Activated CD4-positive, alpha-beta T cell treated with anti-CD3 and anti-CD28 coated beads, Interleukin-2, amount 50 U/mL, for 48 hours (primary cell): ENCODE data around the gene SPIB.

Experiments
- DNase-seq, 2 experiments: peaks; one replicate each; pipeline ENCODE4 v3.0.0-alpha.2; 2020

The SPIB gene

DNA sequence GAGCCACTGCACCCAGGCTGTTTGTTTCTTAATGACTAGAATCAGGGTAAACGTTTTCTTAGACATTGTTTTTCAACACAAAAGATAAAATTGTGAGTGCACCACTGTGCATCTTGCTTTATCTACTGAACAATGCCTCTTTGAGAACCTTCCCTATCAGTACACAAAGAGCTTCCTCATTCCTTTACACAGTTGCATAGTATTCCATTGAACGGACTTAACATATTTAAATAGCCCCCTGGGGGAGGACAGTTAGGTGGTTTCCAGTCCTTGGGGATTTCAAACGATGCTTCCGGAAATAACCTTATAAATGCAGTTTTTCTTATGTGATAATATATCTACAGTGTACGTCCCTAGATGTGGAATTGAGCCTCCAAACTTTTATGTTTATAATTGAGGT, 26.0 kb upstream of the SPIB start:
- DNase-seq = no peak

DNA sequence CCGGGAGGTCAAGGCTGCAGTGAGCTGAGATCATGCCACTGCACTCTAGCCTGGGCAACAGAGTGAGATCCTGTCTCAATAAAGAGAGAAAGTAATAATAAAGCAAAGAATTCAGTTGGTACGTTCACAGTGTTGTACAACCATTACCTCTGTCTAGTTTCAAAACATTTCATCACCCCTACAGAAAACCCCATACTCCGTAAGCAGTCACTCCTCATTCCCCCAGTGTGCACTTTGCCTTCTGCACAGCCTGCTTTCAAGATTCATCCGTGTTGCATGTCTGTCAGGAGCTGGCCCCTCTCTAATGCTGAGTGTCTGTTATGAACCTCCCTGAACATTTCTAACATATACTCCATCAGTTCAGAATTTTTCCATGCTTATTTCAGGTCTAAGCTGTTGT, 25.1 kb upstream of the SPIB start:
- DNase-seq = no peak

DNA sequence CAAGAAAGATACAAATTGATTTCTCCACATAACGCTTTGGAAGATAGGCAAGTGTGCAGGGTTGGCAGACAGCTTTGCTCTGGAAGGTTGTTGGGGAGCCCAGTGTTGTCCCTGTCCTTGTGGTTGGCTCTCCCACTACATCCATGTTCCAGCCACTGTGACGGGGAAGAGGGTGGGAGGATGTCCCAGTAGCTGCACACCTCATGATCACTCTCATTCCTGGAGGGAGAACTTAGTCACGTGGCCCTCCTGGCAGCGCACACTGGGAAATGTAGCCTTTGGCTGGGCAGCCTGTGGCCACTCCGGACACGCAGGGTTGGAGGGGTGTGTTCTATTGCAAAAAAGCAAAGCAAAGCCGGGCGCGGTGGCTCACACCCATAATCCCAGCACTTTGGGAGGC, 24.7 kb upstream of the SPIB start:
- no peak for DNase-seq

DNA sequence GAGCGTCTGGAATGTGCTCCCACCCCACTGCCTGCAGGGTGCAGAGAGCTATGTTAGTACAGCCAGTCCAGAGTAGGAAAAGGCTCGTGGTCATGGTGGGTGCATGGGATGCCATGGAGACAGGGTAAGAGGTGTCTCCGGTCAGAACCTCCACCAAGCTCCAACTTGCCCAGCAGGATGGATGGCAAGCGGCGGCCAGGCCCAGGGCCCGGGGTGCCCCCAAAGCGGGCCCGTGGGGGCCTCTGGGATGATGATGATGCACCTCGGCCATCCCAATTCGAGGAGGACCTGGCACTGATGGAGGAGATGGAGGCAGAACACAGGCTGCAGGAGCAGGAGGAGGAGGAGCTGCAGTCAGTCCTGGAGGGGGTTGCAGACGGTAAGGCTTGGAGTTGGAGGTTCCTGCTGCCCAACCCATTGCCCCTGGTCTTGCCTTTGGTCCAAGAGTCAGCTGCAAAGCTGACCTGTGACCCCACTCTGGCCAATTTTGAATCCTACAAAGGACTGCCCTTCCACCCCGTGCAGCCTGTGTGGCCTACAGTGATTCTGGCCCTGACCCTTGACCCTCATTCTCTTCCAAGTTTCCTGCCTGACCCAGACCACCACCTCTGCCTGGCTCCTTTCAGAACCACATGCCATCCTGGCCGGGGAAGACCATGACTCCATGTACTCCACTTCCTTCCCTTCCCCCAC, 19.9 kb upstream of the SPIB start:
- DNase-seq = no peak

DNA sequence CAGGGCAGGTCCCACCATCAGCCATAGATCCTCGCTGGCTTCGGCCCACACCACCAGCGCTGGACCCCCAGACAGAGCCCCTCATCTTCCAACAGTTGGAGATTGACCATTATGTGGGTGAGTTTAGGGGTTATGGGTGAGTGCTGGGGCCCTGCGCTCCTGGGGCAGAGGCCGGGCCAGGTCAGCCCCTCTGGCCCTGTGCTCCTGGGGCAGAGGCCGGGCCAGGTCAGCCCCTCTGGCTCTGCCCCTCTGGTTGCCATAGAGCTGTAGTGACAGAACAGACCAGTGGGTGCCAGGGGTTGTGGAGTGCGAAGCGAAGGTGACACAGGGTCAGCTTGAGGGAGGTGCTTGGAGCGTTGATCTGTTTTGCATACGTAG, 19.4 kb upstream of the SPIB start:
- no peak for DNase-seq

DNA sequence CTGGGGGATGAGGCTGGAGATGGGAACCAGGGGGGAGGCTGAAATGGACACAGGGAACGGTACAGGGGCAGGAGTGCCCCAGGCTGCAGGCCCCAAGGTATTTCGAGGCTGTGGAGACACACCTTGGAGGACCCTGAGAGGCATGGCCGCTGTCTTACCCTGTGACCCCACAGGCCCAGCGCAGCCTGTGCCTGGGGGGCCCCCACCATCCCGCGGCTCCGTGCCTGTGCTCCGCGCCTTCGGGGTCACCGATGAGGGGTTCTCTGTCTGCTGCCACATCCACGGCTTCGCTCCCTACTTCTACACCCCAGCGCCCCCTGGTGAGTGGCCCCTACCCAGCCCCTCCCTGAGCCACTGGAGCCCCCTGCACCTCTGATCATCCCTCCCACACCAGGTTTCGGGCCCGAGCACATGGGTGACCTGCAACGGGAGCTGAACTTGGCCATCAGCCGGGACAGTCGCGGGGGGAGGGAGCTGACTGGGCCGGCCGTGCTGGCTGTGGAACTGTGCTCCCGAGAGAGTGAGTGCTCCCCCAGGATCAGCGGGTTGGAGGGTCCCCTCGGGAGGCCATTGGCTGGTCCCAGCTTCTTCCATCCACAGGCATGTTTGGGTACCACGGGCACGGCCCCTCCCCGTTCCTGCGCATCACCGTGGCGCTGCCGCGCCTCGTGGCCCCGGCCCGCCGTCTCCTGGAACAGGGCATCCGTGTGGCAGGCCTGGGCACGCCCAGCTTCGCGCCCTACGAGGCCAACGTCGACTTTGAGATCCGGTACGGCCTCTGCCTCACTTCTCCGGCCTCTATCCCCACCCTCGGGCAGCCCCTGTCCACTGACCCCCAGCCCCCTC, 16.9 kb upstream of the SPIB start:
- DNase-seq = no peak

DNA sequence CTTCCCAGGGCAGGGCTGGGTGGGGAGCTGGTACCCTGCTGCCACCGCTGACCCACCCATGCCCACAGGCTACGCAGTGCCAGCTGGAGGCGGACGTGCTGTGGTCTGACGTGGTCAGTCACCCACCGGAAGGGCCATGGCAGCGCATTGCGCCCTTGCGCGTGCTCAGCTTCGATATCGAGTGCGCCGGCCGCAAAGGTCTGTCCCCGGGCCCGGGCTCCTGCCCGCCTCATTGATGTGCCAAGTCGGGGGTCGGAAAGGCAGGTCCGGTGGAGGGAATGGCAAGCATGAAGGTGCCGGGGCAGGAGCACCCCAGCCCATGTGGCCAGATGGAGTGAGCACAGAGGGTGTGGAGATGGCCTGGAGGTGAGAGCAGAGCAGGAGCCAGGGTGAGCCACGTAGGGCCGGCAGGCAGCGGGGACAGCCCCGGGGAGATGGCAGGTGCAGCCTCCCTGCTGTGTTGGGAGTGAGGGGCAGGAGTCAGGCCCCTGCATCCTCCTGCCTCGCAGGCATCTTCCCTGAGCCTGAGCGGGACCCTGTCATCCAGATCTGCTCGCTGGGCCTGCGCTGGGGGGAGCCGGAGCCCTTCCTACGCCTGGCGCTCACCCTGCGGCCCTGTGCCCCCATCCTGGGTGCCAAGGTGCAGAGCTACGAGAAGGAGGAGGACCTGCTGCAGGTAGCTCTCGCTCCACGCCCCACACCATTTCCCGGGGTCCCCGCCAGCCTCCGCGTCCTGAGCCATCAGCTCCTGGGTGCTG, 16.0 kb upstream of the SPIB start:
- DNase-seq = no peak

DNA sequence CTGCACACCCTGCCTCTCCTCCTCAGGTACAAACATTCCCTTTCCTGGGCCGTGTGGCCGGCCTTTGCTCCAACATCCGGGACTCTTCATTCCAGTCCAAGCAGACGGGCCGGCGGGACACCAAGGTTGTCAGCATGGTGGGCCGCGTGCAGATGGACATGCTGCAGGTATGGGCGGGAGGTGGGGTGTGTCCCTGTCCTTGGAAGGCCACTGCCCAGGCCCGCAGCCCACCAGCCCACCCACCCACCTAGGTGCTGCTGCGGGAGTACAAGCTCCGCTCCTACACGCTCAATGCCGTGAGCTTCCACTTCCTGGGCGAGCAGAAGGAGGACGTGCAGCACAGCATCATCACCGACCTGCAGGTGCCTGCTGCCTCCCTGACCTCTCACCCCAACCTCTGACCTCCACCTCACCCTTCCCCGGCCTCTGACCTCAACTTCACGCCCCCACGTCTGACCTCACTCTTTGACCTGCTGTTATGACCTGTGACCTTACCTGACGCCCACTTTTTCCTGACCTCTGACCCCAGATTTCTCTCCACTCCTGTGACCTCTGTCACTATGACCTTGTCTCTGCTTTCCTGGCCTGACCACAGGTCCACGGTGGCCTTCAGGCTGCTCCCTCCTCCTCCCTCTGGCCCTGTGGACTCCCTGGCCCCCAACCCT, 12.4 kb upstream of the SPIB start:
- DNase-seq = no peak

DNA sequence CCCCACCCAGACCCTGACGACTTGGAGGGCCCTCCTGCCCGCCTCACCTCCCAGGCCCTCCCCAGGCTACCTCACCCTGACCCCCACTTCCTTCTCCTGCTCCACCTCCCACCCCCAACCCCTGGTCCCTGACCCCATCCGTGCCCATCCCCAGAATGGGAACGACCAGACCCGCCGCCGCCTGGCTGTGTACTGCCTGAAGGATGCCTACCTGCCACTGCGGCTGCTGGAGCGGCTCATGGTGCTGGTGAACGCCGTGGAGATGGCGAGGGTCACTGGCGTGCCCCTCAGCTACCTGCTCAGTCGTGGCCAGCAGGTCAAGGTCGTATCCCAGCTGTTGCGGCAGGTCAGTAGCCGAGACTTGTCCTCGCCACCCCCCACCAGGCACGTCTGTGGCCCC, 11.9 kb upstream of the SPIB start:
- no peak for DNase-seq

DNA sequence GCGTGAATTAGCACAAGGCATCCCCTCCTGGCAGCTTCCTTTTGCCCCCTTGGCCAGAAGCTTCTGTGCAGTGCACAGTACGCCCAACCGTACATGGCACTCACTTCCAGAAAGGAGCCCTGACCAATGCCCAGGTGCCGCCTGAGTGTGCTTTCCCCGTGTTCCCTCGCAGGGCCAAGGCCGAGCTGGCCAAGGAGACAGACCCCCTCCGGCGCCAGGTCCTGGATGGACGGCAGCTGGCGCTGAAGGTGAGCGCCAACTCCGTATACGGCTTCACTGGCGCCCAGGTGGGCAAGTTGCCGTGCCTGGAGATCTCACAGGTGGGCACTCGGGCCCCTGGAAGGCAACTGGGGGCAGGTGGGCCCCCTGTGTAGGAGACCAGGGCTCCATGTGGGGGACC, 9.4 kb upstream of the SPIB start:
- DNase-seq = no peak

DNA sequence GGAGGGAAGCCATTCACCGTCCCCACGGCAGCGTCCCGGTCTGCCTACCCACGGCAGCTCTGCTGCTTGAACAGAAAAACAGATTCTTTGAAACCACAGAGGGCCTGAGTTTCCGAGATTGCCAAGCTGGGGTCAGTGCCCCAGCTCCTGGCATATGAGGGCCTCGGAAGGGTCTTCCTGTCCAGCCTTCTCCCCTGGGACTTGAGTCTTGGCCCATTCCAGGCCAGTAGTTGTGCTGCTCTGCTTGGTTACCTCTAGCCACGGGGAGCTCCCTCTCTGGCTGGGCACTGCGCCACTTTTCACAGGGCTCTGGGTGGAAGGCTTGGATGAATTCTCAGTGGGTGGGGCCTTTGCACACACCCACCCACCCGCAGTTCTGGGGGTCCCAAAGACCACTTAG, 8.6 kb upstream of the SPIB start:
- no peak for DNase-seq

DNA sequence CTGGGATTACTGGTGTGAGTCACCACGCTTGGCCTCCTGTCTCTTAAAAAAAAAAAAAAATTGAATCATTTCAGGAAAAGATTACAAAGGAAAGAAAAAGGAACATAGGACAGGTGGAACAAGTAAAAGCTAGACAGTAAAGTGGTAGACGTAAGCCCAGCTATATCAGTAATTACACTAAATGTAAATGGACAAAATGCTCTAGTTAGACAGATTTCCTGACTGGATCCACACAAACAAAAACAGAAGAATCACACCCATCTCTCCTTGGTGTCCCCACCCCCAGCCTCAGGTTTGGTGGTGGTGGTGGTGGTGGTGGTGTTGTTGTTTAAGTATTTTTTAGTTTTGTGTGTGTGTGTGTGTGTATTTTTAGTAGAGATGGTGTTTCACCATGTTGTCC, 6.3 kb upstream of the SPIB start:
- DNase-seq = no peak

DNA sequence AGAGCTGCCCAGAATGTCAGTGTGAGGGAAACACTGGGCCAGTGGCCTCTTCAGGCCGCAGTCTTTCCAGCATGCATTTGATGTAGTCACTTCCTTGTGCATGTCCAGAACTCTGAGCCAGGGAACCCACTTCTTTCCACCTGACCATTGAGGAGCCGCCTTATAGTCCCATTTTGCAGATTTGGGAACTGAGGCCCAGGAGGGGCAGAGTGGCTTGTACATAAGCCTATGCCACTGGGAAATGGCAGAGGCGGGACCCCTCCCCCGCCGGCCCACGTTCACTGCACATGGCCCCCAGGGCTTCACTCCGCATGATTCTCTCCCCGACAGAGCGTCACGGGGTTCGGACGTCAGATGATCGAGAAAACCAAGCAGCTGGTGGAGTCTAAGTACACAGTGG, 5.6 kb upstream of the SPIB start:
- no peak for DNase-seq

DNA sequence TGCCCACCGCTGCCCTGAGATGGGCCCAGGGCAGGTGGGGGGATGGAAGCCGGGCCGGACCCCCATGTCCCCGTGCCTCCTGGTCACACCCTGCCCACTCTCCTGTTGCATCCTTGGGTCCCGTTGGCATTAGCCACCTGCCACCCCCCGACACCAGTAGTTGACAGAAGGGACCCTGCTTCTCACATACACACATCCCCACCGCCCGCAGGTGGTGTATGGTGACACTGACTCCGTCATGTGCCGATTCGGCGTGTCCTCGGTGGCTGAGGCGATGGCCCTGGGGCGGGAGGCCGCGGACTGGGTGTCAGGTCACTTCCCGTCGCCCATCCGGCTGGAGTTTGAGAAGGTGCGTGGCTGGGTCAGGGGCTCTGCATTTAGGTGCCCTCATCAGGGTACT, 5.2 kb upstream of the SPIB start:
- DNase-seq = no peak

DNA sequence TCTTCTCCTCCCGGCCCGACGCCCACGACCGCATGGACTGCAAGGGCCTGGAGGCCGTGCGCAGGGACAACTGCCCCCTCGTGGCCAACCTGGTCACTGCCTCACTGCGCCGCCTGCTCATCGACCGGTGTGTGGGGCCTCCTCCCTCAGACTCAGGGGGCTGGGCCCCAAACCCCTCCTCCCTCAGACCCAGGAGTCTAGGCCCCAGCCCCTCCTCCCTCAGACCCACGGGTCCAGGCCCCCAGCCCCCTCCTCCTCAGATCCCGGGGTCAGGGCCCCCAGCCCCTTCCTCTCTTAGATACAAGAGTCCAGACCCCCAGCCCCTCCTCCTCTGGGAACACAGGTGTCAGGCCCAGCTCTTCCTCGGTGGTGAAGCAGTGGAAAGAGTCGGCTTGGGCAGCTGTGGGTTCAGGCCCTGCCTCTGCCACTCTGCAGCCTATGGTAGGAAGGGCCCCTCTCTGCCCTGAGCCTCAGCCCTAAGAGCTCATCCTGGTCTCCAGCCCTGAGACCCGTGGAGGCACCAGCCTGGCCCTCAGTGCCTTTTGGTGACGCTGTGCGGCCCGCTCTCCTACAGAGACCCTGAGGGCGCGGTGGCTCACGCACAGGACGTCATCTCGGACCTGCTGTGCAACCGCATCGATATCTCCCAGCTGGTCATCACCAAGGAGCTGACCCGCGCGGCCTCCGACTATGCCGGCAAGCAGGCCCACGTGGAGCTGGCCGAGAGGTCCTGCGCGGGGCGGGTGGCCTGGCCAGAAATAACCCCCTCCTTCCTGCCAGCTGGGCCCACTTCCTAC, 3.7 kb upstream of the SPIB start:
- DNase-seq = peak; percentile 82 to 85

DNA sequence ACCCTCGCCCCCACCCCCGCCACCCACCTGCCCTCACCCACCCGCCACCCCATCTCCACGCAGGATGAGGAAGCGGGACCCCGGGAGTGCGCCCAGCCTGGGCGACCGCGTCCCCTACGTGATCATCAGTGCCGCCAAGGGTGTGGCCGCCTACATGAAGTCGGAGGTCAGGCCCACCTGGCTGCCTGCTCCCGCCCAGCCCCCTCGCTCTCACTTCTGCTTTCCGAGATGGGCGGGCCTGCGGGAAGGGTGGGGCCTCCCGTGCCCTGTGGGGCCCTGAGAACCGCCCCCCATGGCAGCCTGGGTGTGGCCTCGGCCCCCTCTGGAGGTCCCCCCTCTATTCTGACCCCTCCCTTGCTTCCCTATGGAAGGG, 3.1 kb upstream of the SPIB start:
- no peak for DNase-seq

DNA sequence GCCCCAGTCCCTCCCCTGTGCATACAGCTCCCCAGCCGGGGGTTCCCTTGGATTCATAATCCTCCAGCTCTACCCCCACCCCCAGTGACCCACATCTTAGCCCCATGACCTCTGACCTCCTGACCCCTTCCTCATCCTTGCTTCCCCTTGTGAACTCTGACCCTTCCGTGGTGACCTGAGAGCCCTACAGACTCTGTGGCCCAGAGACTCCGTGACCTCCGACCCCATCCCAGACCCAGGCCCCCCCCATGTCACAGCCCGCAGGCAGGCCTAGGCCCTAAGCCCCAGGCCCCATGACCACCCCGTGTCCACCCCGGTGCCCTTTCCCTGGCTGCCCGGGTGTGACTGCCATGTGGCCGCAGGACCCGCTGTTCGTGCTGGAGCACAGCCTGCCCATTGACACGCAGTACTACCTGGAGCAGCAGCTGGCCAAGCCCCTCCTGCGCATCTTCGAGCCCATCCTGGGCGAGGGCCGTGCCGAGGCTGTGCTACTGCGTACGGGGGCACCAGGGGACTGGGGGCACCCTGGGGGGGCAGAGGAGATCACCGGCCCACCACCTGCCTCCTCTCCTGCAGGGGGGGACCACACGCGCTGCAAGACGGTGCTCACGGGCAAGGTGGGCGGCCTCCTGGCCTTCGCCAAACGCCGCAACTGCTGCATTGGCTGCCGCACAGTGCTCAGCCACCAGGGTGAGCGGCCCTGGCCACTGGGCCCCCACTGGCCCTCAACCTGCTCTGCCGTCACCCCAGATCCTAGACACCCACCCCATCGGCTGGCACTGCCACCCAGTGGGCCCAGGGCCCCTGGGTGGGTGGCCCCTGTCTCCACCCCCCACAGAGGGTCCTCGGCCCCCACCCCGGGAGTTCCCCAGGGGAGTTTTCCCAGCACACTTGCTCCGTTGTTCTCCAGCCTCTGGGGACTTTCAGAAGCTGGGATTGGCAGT, 2.4 kb upstream of the SPIB start:
- DNase-seq = no peak

DNA sequence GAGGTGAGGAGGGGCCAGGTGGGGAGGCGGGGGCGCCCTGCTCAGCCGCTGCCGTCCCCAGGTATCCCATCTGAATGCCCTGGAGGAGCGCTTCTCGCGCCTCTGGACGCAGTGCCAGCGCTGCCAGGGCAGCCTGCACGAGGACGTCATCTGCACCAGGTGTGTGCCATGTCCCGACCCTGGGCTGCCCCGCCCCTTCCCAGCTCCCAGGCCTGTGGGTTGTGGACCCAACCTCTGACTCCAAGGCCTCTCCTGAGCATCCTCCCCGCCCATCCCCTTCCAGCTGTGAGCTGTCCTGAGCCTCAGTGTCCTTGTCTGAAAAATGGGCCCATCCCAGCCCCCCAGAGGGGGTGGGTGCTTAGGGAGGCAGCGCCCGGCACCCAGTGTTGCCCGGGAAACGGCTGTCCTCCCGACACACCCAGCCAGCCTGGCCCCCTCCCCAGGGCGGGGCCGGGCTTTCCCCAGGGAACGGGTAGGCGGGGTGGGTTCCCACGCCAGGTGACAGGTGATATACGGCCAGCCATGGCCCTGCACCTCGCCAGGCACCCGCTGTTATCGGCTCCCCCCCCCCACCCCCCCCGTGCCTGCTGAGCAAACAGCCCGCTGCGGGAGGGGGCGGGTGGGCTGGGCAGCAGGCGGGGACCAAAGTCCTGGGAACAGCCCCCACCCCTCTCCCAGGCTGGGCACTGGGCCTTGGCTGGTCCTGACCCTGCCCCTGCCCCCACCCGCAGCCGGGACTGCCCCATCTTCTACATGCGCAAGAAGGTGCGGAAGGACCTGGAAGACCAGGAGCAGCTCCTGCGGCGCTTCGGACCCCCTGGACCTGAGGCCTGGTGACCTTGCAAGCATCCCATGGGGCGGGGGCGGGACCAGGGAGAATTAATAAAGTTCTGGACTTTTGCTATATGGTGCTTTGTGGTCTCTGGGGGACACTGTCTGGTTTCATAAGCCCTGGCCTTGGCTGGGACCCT, 1.3 kb upstream of the SPIB start:
- no peak for DNase-seq

DNA sequence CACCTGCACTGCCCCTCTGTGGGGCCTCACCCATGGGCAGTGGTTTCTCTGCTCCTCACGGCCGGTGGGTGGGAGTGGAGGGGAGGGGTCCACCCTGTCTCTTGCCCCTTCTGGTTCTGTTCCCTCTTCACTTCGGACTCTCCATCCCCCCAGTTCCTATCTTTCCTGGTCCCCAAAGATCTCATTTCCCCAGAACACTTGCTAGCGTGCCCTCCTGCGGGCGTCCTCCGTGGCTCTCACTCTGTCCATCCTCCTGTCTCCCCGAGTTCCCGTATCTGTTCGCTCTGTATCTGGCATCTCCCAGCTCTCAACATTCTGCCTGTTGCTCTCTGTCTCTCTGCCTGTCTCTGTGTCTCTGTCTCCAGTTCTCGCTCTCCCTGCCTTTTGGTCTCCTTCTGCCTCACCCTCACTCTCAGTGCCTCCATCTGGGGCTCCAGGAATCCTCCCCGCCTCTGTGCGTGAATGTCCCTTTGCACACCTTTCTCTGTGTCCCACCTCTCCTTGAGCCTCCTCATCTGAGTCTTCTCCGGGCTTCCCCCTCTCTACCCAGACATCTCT, 363 bp downstream of the SPIB start:
- DNase-seq = no peak

DNA sequence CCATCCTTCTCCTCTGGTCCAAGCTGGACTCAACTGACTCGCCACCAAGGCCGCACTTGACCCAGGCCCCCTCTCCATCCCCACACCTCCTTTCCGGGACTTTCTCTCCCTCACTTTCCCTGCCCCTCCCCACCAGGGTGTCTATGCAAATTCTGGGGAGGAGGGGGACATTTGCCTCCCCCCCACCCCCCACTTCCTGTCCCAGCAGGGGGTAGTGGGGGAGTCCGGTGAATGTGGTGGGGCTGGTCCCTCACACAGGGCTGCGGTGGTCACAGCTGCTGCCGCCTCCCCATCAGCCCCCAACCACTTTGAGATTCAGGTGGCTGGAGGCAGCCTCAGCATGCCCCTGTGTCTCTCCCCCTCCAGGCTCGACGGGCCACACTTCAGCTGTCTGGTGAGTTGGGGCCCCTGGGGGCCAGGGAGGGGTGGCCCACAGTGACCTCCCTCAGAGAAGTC, 870 bp downstream of the SPIB start:
- DNase-seq = no peak
